Cardiac muscle cell (in vitro differentiated cells and primary cell): ENCODE measurements around the gene TMEM43. TPM values are rescaled to one million over a fixed set of nuclear protein-coding genes. Genes with fewer than 3 reads are reported as not detected.
"Not testable (repeated sequence)": the region's sequence is repeated elsewhere in the genome, so short reads cannot be mapped to it uniquely, and the experiment has no call there.

Source experiments
- DNase-seq, 2 donors: peaks; one replicate each; pipeline versions ENCODE4 v3.0.0 to v3.0.0-alpha.2; 2010 to 2017; ENCODE audit warnings: low read depth in 1 of 2, low spot score in 1 of 2
- H3K27ac ChIP-seq: fragments of 200-600 bp; sonication (generic); 2 replicates; pipeline ENCODE4 v1.5.1; 2016
- H3K27me3 ChIP-seq: fragments of 200-600 bp; sonication (generic); 2 replicates; pipeline ENCODE4 v1.6.0; 2016; ENCODE audit warnings: control low read depth
- H3K36me3 ChIP-seq: fragments of 200-600 bp; sonication (generic); 2 replicates; pipeline ENCODE4 v1.5.1; 2016; ENCODE audit warnings: control low read depth
- H3K4me1 ChIP-seq: fragments of 200-600 bp; sonication (generic); 2 replicates; pipeline ENCODE4 v1.8.1; 2017; ENCODE audit warnings: low read depth, mild to moderate bottlenecking, mixed run types
- H3K4me3 ChIP-seq: fragments of 200-600 bp; sonication (generic); 2 replicates; pipeline ENCODE4 v1.5.1; 2016; ENCODE audit warnings: mild to moderate bottlenecking
- H3K9me3 ChIP-seq: fragments of 200-600 bp; sonication (generic); 2 replicates; pipeline ENCODE4 v1.5.1; 2017; ENCODE audit warnings: low read depth, mild to moderate bottlenecking, control low read depth
- CTCF ChIP-seq: IDR thresholded peaks from 2 replicates; pipeline ENCODE4 v1.5.1; 2012; ENCODE audit warnings: low read depth, mild to moderate bottlenecking, low read length
- polyA plus RNA-seq: library from polyadenylated mRNA; unstranded; fragments of >200 nt; fragmentation: Nextera tagmentation; extraction: Ambion mirVana; gene quantifications from 2 replicates; pipeline ENCODE4 v1.2.1, GENCODE V29; 2016
- total RNA-seq: library from RNA; depleted of rRNA; stranded (reverse); fragments of >200 nt; gene quantifications from 2 replicates; pipeline ENCODE4 v1.2.3, GENCODE V29; 2016

TMEM43 gene
- total and polyA plus RNA-seq, 2 experiments from 2014 or later: 21.5 to 27.4 TPM

- Histone ChIP-seq H3K4me3 (no peak overlapping the region), H3K27me3 (no peaks in the 10 kb centered on the region), H3K27ac (no peak overlapping the region), H3K4me1 (no peaks in the 10 kb centered on the region), H3K9me3 (no peaks in the 10 kb centered on the region), H3K36me3 (no peaks in the 10 kb centered on the region)
- TF ChIP-seq CTCF: no peak
- DNase-seq: no peak
Observed at GRCh38 chr3:14093831-14094230, 31.0 kb upstream of the TMEM43 start.

- no peaks in the 10 kb centered on the region for H3K36me3 ChIP-seq
- no peaks in the 10 kb centered on the region for H3K4me1 ChIP-seq
- TF ChIP-seq CTCF: no peak
Observed at GRCh38 chr3:14096742-14097141, 28.1 kb upstream of the TMEM43 start.

GRCh38 chr3:14097616-14098391 lies 27.0 kb upstream of the TMEM43 start:
- Histone ChIP-seq H3K9me3 (no peaks in the 10 kb centered on the region), H3K27ac (no peak overlapping the region), H3K4me3 (no peak overlapping the region), H3K36me3 (no peaks in the 10 kb centered on the region), H3K27me3 (no peaks in the 10 kb centered on the region), H3K4me1 (no peaks in the 10 kb centered on the region)
- DNase-seq: no peak
- TF ChIP-seq CTCF: no peak

More at GRCh38 chr3:14096742-14097141, 28.1 kb upstream of the TMEM43 start:
- no peak for DNase-seq
- no peak overlapping the region for H3K4me3 ChIP-seq
- H3K9me3 ChIP-seq: no peaks in the 10 kb centered on the region
- no peak overlapping the region for H3K27ac ChIP-seq
- no peaks in the 10 kb centered on the region for H3K27me3 ChIP-seq

- H3K36me3 ChIP-seq, H3K27me3 ChIP-seq, H3K4me3 ChIP-seq, H3K9me3 ChIP-seq, DNase-seq, H3K4me1 ChIP-seq, H3K27ac ChIP-seq: not testable (repeated sequence)
Observed at GRCh38 chr3:14109821-14110220, 15.0 kb upstream of the TMEM43 start.

- no peaks in the 10 kb centered on the region for H3K4me1 ChIP-seq
- DNase-seq: peak in 1 of 2 donors; percentile 14
- H3K9me3 ChIP-seq: no peaks in the 10 kb centered on the region
- H3K4me3 ChIP-seq: no peak overlapping the region
- TF ChIP-seq CTCF: no peak
- no peaks in the 10 kb centered on the region for H3K27me3 ChIP-seq
- peaks cover 11% of the 10 kb centered on the region for H3K36me3 ChIP-seq
- no peak overlapping the region for H3K27ac ChIP-seq
Observed at GRCh38 chr3:14110699-14111098, 14.2 kb upstream of the TMEM43 start.

- DNase-seq: no peak
- peaks cover 12% of the 10 kb centered on the region for H3K36me3 ChIP-seq
- H3K27ac ChIP-seq: no peak overlapping the region
- no peaks in the 10 kb centered on the region for H3K27me3 ChIP-seq
- TF ChIP-seq CTCF: no peak
- no peaks in the 10 kb centered on the region for H3K4me1 ChIP-seq
- no peak overlapping the region for H3K4me3 ChIP-seq
- no peaks in the 10 kb centered on the region for H3K9me3 ChIP-seq
Observed at GRCh38 chr3:14113965-14114635, 10.8 kb upstream of the TMEM43 start.
